ENCODE data around the gene LTA4H. TPM values are rescaled to one million over a fixed set of nuclear protein-coding genes. Genes with fewer than 3 reads are reported as not detected.

The LTA4H gene
- total and polyA plus RNA-seq, 9 donors = 82.8 to 282 (median 106) TPM

DNA sequence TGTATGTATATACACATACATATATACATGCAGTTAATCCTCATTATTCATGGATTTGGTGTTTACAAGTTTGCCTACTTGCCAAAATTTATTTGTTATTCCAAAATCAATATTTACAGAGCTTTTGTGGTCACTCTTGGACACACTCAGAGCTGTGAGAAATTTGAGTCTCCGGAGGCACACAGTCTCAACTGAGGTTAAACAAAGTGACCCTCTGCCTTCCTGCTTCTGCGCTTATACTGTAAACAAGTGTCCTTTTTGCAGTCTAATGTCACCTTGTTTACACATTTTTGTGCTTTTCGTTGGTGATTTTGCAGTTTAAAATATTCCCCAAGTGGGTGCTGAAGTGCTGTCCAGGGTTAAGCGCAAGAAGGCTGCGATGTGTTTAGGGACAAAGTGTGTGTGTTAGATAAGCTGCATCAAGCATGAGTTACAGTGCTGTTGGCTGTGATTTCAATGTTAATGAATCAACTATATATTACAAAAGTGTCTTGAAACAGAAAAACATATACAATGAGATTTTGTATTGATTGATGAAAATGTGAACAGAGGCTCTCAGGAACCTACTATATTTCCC lies 13.1 kb upstream of the LTA4H start:
- H3K36me3 ChIP-seq = no peaks in the 10 kb centered on the region
- intact Hi-C loops (cut with DNase I) = no loop called here
- no peaks in the 10 kb centered on the region for H3K27me3 ChIP-seq
- no peak overlapping the region for H3K27ac ChIP-seq
- no peaks in the 10 kb centered on the region for H3K4me1 ChIP-seq (ENCODE audit: insufficient read depth)
- DNase-seq = no peak
- no peak for TF ChIP-seq EP300 (IDR thresholded peaks at IDR 0.05)
- TF ChIP-seq, protein P1, sequence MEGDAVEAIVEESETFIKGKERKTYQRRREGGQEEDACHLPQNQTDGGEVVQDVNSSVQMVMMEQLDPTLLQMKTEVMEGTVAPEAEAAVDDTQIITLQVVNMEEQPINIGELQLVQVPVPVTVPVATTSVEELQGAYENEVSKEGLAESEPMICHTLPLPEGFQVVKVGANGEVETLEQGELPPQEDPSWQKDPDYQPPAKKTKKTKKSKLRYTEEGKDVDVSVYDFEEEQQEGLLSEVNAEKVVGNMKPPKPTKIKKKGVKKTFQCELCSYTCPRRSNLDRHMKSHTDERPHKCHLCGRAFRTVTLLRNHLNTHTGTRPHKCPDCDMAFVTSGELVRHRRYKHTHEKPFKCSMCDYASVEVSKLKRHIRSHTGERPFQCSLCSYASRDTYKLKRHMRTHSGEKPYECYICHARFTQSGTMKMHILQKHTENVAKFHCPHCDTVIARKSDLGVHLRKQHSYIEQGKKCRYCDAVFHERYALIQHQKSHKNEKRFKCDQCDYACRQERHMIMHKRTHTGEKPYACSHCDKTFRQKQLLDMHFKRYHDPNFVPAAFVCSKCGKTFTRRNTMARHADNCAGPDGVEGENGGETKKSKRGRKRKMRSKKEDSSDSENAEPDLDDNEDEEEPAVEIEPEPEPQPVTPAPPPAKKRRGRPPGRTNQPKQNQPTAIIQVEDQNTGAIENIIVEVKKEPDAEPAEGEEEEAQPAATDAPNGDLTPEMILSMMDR (IDR thresholded peaks at IDR 0.05) = no peak
- TF ChIP-seq POLR2A (IDR thresholded peaks at IDR 0.05) = no peak
- H3K4me3 ChIP-seq = no peak overlapping the region
- 38 to 54% (median 39%) methylated on average over 5 of the region's 5 CpGs for WGBS, 3 donors
- H3K9me3 ChIP-seq = no peaks in the 10 kb centered on the region

DNA sequence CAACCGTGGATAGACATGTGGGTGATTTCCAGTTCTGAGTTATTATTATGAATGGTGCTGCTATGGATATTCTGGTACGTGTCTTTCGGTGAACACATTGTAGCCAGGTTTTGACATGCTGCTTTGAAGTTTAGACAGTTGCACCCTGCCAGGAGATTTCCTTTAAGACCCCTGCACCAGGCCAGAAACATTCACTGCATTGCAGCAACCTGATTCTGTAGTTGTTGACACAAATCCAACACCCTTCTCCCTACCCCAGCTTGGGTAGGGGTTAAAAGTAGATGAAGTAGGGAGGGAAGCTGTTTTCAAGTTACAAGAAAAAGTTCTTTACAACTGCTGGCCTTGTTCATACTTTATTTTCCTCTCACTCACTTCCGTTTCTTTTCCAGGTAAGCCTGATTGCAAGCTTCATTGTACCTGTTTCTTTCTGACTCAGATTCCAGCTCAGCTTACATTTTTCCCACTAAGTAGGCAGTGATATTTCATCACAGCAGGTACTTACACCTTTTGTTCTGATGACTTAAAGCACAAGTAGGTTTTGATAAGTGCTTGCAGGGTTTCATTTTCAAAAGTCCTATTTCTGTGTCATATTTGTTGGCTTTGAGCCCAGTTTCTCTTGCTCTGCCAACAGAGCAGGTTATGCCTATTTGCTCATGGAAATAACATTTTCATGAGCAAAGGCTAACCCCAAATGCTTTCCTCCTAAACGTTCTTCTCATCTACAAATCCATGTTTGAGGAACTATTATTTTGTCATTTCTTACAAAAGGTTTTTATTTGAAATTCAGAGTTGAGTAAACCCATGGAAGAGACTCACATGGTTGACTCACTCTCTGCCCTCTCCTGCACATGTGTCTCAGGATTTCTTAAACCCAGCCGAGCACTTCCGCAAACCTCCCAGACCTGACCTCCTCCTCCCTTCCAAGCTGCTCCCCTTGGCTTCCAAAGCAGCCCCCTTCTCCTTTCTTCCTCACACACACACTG lies 12.1 kb upstream of the LTA4H start:
- Histone ChIP-seq H3K4me1 (ENCODE audit: insufficient read depth) (no peaks in the 10 kb centered on the region), H3K27me3 (no peaks in the 10 kb centered on the region), H3K4me3 (no peak overlapping the region), H3K9me3 (no peaks in the 10 kb centered on the region), H3K27ac (no peak overlapping the region), H3K36me3 (no peaks in the 10 kb centered on the region)
- DNase-seq = no peak
- intact Hi-C loops (cut with DNase I) = no loop called here
- 52 to 56% (median 53%) methylated on average over 7 of the region's 7 CpGs for WGBS, 3 donors
- TF ChIP-seq POLR2A (IDR thresholded peaks at IDR 0.05) (no peak), EP300 (IDR thresholded peaks at IDR 0.05) (no peak)
- TF ChIP-seq, protein P1 (IDR thresholded peaks at IDR 0.05) = no peak

DNA sequence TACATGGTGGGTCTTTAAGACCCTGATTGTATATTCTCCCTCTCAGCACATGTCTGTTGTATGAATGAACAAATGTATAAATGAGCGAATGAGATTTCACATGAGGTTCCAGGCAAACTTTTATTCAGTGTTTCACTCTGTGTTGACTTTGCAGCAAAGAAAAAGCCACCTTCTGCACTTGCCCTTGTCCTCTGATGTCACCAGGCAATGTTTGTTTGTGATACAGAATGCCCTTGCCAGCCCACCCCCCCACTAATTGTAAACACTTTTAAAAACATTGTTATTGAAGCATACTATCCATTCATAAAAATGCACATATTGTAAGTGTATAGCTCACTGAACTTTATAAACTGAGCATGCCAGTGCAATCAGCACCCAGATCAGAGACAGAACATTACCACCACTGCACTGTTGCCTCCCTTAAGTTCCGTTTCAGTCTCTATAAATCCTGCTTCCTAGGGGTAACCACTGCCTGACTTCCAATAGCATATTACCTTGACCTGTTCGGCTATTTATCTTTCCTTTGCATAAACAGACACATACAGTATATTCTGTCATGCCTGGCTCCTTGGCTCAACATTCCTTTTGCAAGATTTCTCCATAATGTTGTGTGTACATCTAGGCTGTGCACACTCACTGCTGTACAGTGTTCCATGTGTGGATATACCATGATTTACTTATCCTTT lies 11.3 kb upstream of the LTA4H start:
- H3K27ac ChIP-seq = no peak overlapping the region
- H3K27me3 ChIP-seq = no peaks in the 10 kb centered on the region
- intact Hi-C loops (cut with DNase I) = no loop called here
- WGBS, 3 donors = 43 to 60% (median 58%) methylated on average over 3 of the region's 3 CpGs
- no peaks in the 10 kb centered on the region for H3K9me3 ChIP-seq
- H3K36me3 ChIP-seq = no peaks in the 10 kb centered on the region
- no peak overlapping the region for H3K4me3 ChIP-seq
- no peak for TF ChIP-seq EP300 (IDR thresholded peaks at IDR 0.05)
- TF ChIP-seq, protein P1 (IDR thresholded peaks at IDR 0.05) = no peak
- no peak for DNase-seq
- no peaks in the 10 kb centered on the region for H3K4me1 ChIP-seq (ENCODE audit: insufficient read depth)

DNA sequence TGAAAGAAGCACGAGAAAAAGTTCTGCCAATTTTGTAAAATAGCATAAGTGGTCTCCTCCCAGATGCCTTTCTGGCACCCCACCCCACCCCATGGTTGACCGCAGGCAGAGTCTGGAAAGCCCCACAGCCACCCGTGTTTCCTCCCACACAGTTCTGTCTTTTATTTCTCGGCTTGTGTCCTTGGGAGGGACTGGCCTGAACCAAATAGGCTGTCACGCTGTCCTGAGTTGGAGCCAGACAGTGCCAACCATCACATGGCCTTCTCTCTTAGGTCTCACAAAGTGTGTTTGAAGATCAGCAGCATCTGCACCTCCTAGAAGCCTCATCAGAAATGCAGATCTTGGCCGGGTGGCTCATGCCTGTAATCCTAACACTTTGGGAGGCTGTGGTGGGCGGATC lies 10.2 kb upstream of the LTA4H start:
- DNase-seq = no peak
- Histone ChIP-seq H3K9me3 (no peaks in the 10 kb centered on the region), H3K4me1 (ENCODE audit: insufficient read depth) (no peaks in the 10 kb centered on the region), H3K36me3 (no peaks in the 10 kb centered on the region), H3K4me3 (no peak overlapping the region), H3K27me3 (no peaks in the 10 kb centered on the region), H3K27ac (no peak overlapping the region)
- 65 to 71% (median 69%) methylated on average over 7 of the region's 7 CpGs for WGBS, 3 donors
- no peak for TF ChIP-seq POLR2A (IDR thresholded peaks at IDR 0.05)
- TF ChIP-seq, protein P1 (IDR thresholded peaks at IDR 0.05) = no peak
- intact Hi-C loops (cut with DNase I) = no loop called here

All from ovary (tissue), 9 donors.